Measurements from ENCODE around the gene MPPED2.

- TF ChIP-seq, protein P1, sequence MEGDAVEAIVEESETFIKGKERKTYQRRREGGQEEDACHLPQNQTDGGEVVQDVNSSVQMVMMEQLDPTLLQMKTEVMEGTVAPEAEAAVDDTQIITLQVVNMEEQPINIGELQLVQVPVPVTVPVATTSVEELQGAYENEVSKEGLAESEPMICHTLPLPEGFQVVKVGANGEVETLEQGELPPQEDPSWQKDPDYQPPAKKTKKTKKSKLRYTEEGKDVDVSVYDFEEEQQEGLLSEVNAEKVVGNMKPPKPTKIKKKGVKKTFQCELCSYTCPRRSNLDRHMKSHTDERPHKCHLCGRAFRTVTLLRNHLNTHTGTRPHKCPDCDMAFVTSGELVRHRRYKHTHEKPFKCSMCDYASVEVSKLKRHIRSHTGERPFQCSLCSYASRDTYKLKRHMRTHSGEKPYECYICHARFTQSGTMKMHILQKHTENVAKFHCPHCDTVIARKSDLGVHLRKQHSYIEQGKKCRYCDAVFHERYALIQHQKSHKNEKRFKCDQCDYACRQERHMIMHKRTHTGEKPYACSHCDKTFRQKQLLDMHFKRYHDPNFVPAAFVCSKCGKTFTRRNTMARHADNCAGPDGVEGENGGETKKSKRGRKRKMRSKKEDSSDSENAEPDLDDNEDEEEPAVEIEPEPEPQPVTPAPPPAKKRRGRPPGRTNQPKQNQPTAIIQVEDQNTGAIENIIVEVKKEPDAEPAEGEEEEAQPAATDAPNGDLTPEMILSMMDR (IDR thresholded peaks at IDR 0.05) = no peak
- TF ChIP-seq POLR2A (IDR thresholded peaks at IDR 0.05) = no peak
Observed at GRCh38 chr11:30445056-30445455, 141.1 kb downstream of the MPPED2 start.
